HepG2 (cell line): Measurements from ENCODE around the gene TTC38. TPM values are rescaled to one million over a fixed set of nuclear protein-coding genes. Genes with fewer than 3 reads are reported as not detected.

Experiments
- ATAC-seq: fragments of 200-7000 bp; cut with Tn5 transposase; 3 replicates; pipeline ENCODE4 v1.9.1; 2020; ENCODE audit warnings: mild to moderate bottlenecking, moderate library complexity
- BruUV-seq: library from RNA; stranded (reverse); fragments of 400-500 nt; replicated peaks from 2 replicates; lab custom pipeline; 2021; lab: Mats Ljungman, UMichigan
- CTCF ChIA-PET: fragments of 300-600 bp; formaldehyde crosslinking; extraction: SDS; loops from one replicate; lab custom pipeline; 2021; ENCODE audit warnings: low total read pairs, inconsistent platforms, low intra/inter-chr PET ratio; lab: Yijun Ruan, JAX
- POLR2A ChIA-PET: fragments of 350-600 bp; sonication (Branson Sonifier 250); formaldehyde crosslinking; loops from one replicate; lab custom pipeline; 2020; ENCODE audit warnings: antibody characterized with exemption, inconsistent platforms; lab: Yijun Ruan, JAX
- DNase-seq: peaks from one replicate; pipeline ENCODE4 v3.0.0-alpha.2; 2015; ENCODE audit warnings: low spot score
- FAIRE-seq: peaks from 3 replicates; lab custom pipeline; 2011; peaks lifted over from hg19 to GRCh38; lab: Jason Lieb, UNC
- H2AFZ ChIP-seq: one replicate; pipeline ENCODE4 v1.6.1; 2011; ENCODE audit warnings: low read length, inconsistent platforms
- H3K27ac ChIP-seq: fragments of 300-600 bp; 3 replicates; pipeline ENCODE4 v1.8.0; 2011; ENCODE audit warnings: mixed run types, mild to moderate bottlenecking, mixed read lengths, low read length, inconsistent platforms; ENCODE audit not compliant: insufficient read depth; ENCODE audit errors: extremely low read length
- H3K27me3 ChIP-seq, 2 experiments: fragments of 200-600 bp in 1 of 2; 2 replicates in 1 of 2; 3 replicates in 1 of 2; pipeline versions ENCODE4 v1.6.0 to v1.8.0; 2011; ENCODE audit warnings: low read length in 2 of 2, mild to moderate bottlenecking in 2 of 2, moderate library complexity in 2 of 2, inconsistent platforms in 1 of 2; ENCODE audit not compliant: insufficient read depth in 2 of 2, control insufficient read depth in 1 of 2
- H3K36me3 ChIP-seq, 2 experiments: fragments of 200-600 bp in 1 of 2; replicated peaks in 1 of 2; 2 replicates in 1 of 2; 3 replicates in 1 of 2; pipeline versions ENCODE4 v1.5.1 to v1.8.0; 2011; ENCODE audit warnings: low read length in 2 of 2, inconsistent platforms in 1 of 2; ENCODE audit not compliant: insufficient read depth in 2 of 2, control insufficient read depth in 1 of 2
- H3K4me1 ChIP-seq: 2 replicates; pipeline ENCODE4 v1.5.1; 2012; ENCODE audit warnings: low read length, inconsistent platforms; ENCODE audit not compliant: insufficient read depth
- H3K4me2 ChIP-seq: 2 replicates; pipeline ENCODE4 v1.6.0; 2011; ENCODE audit warnings: low read depth, low read length, inconsistent platforms
- H3K4me3 ChIP-seq, 3 experiments: fragments of 200-600 bp in 1 of 3; sonication (generic), shearing (Covaris generic) in 1 of 3; replicated peaks in 1 of 3; 2 replicates each; pipeline ENCODE4 v1.5.1; 2011 to 2016; ENCODE audit warnings: low read length in 3 of 3, inconsistent platforms in 2 of 3, low read depth in 2 of 3, mild to moderate bottlenecking in 2 of 3, control low read depth in 1 of 3, mixed read lengths in 1 of 3; ENCODE audit not compliant: insufficient read depth in 1 of 3
- H3K79me2 ChIP-seq: one replicate; pipeline ENCODE4 v1.6.1; 2011; ENCODE audit warnings: low read length, inconsistent platforms; ENCODE audit not compliant: insufficient read depth
- H3K9ac ChIP-seq: 2 replicates; pipeline ENCODE4 v1.6.0; 2011; ENCODE audit warnings: mild to moderate bottlenecking, low read depth, low read length, inconsistent platforms; ENCODE audit not compliant: insufficient read depth
- H3K9me3 ChIP-seq: 2 replicates; pipeline ENCODE4 v1.5.1; 2012; ENCODE audit warnings: mild to moderate bottlenecking, low read length
- H4K20me1 ChIP-seq: 2 replicates; pipeline ENCODE4 v1.6.0; 2011; ENCODE audit warnings: inconsistent platforms, mild to moderate bottlenecking, low read length, moderate library complexity; ENCODE audit not compliant: insufficient read depth
- ATF6 ChIP-seq: sonication (generic); formaldehyde crosslinking; conservative IDR thresholded peaks from 2 replicates; pipeline ENCODE4 v1.4.0; 2020; ENCODE audit warnings: missing genetic modification reagents
- NONO ChIP-seq, 2 experiments: fragments of 450-650 bp in 1 of 2; sonication (generic) in 1 of 2; formaldehyde crosslinking in 1 of 2; IDR thresholded peaks in 1 of 2; conservative IDR thresholded peaks in 1 of 2; 2 replicates each; pipeline versions ENCODE4 v1.6.1 to v1.8.0; 2017 to 2022; ENCODE audit warnings: mild to moderate bottlenecking in 1 of 2, missing genetic modification reagents in 1 of 2, moderate library complexity in 1 of 2
- PPARG ChIP-seq: conservative IDR thresholded peaks from 2 replicates; pipeline ENCODE4 v1.6.1; 2016; ENCODE audit warnings: missing biosample characterization, missing genetic modification reagents
- U2AF2 ChIP-seq: fragments of 200-400 bp; formaldehyde crosslinking; IDR thresholded peaks from 2 replicates; pipeline ENCODE4 v1.6.1; 2017; ENCODE audit warnings: low read depth, mild to moderate bottlenecking, low read length
- YEATS4 ChIP-seq: sonication (generic); formaldehyde crosslinking; IDR thresholded peaks from 2 replicates; pipeline ENCODE4 v1.4.0; 2020; ENCODE audit warnings: missing genetic modification reagents, borderline replicate concordance
- ZFP82 ChIP-seq: sonication (generic); formaldehyde crosslinking; IDR thresholded peaks from 2 replicates; pipeline ENCODE4 v1.5.1; 2020; ENCODE audit warnings: mild to moderate bottlenecking, missing genetic modification reagents, borderline replicate concordance
- ZFYVE20 ChIP-seq: sonication (generic); formaldehyde crosslinking; IDR thresholded peaks from 2 replicates; pipeline ENCODE4 v1.8.0; 2023; ENCODE audit warnings: low read depth, mild to moderate bottlenecking, moderate library complexity, missing genetic modification reagents, borderline replicate concordance
- ZNF790 ChIP-seq: sonication (generic); formaldehyde crosslinking; IDR thresholded peaks from 2 replicates; pipeline ENCODE4 v1.8.0; 2022; ENCODE audit warnings: missing genetic modification reagents, mild to moderate bottlenecking, borderline replicate concordance
- WGBS: methylation state at CpG from one replicate; pipeline ENCODE4 v1.1.6; 2017; ENCODE audit warnings: low lambda C conversion rate; 5-methylcytosine and 5-hydroxymethylcytosine counted together
- in situ Hi-C: cut with HindIII; loops from 2 replicates; pipeline ENCODE4 v1.10.0; 2017; ENCODE audit warnings: low pct_unique_long_range_greater_than_20kb; ENCODE audit not compliant: extremely low pct_ligation_motif_present
- intact Hi-C: fragments of 100-400 bp; cut with micrococcal nuclease; formaldehyde crosslinking; loops from one replicate; pipeline ENCODE4 v1.10.0; 2022; ENCODE audit not compliant: unreplicated experiment
- polyA plus RNA-seq, 8 experiments: library from polyadenylated mRNA; depleted of rRNA in 3 of 8; stranded (reverse) in 7 of 8; unstranded in 1 of 8; fragments of >200 nt; fragmentation: Illumina TruSeq in 4 of 8; extraction: Trizol in 4 of 8; gene quantifications; 2 replicates each; pipeline versions ENCODE4 v1.2.1 to v1.2.3, GENCODE V29; 2011 to 2016; ENCODE audit warnings: low read depth in 4 of 8, missing spikeins in 1 of 8, mixed read lengths in 1 of 8; ENCODE audit not compliant: insufficient read depth in 1 of 8
- total RNA-seq, 5 experiments: library from RNA; depleted of rRNA; stranded (reverse); fragments of >200 nt; fragmentation: Illumina TruSeq; extraction: Trizol; gene quantifications; 2 replicates each; pipeline ENCODE4 v1.2.3, GENCODE V29; 2016; ENCODE audit warnings: low read depth in 1 of 5

The TTC38 gene
- total and polyA plus RNA-seq, 2 of the 13 experiments (the other 11 are each of a cell fraction or from before 2014, with no cell fraction given), result 101 to 105 TPM

DNA sequence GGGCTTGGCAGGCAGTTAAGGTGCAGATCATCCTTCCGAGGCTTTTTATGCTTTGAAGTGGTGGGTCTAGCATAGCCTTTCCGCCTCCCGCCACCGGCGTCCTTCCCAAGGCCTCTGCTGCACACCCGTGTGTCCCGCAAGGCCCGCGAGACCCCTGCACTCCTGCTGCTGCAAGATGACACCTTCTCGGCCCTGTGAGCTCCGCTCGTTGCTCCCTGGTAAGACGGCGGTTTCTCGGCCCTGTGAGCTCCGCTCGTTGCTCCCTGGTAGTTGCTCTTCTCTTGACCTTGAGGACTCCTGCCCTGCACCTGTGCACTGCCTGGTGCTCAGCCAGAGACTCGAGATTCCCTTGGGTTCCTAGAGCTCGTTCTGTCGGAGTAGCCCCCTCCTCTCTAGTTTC lies 49.8 kb downstream of the TTC38 start:
- no peak for TF ChIP-seq NONO (IDR thresholded peaks at IDR 0.05)
- no peak for TF ChIP-seq NONO (CRISPR knock-in tag; conservative IDR thresholded peaks at IDR 0.05)
- TF ChIP-seq U2AF2, result no peak
- no peak for TF ChIP-seq ATF6 (CRISPR knock-in tag)
- TF ChIP-seq PPARG (CRISPR knock-in tag), result no peak
- TF ChIP-seq ZFP82 (CRISPR knock-in tag), result no peak
- no peak for TF ChIP-seq ZNF790
- TF ChIP-seq ZFYVE20 (CRISPR knock-in tag), result no peak
- no peak for TF ChIP-seq YEATS4 (CRISPR knock-in tag)
- TF ChIP-seq, all 625 proteins: peak for 0
- Histone ChIP-seq H3K36me3 (peaks cover 8 to 62% of the 10 kb centered on the region in 2 experiments), H3K27me3 (no peaks in the 10 kb centered on the region), H3K9ac (no peak overlapping the region), H4K20me1 (no peaks in the 10 kb centered on the region), H3K4me3 (no peak overlapping the region), H3K79me2 (no peaks in the 10 kb centered on the region), H3K9me3 (no peaks in the 10 kb centered on the region), H3K4me1 (no peaks in the 10 kb centered on the region), H2AFZ (no peak overlapping the region), H3K4me2 (no peak overlapping the region), H3K27ac (no peak overlapping the region)
- ChIA-PET POLR2A (no interaction called here), CTCF (no interaction called here)
- intact Hi-C loops, result no loop called here
- ATAC-seq (no peak), FAIRE-seq (no peak), DNase-seq (no peak)
- WGBS, result 96% methylated on average over 20 of the region's 20 CpGs
- in situ Hi-C loops, result loop anchor here (10.0 kb wide), 1 partner anchor 303 kb away; no protein-coding TSS in a partner anchor
- no TSS peak for BruUV-seq
